Measurements from ENCODE around the gene TUBA3D.
"Not testable (repeated sequence)": the region's sequence is repeated elsewhere in the genome, so short reads cannot be mapped to it uniquely, and the experiment has no call there.

TUBA3D gene

DNA sequence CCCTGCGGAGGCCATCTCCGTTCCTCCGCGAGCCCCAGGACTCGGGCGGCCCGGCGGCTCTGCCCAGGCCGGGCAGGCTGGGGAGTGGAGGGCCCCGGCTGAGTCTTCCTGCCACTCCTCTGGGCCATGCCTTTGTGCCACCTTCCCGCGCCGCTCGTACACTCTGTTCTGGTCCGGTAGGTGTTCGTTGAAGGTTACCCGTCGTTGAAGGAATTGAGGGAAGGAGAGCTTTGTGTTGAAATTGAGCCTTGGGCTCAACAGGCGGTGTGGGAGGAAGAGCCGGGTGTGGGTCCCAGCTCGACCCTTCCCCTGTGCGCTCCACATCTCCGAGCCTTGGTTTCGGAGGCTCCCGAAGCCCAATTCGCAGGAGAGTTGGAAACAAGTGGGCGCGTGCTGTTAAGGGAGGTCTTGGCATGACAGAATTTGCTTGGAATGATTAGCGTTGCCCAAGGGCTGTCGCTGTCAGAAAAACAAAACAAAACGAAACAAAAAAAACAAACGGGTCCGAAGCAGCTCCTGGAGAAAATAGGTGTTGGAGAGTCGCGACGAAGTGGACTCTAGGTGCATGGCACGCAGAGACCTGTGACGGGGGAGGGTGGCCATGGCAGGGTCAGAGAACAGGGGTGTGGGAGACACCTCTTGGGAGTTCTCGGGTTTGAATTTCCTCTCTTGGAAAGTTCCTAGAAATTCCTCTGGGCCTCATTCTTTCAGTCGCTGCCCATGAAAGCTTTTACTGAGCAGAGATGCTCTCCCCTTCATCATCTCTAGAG is 17.5 kb downstream of the TUBA3D start:
- ChIA-PET POLR2A (interaction anchor here (0.9 to 1.3 kb wide), 3 partner anchors 9 to 189 kb away, joined by 3 to 6 read pairs (median 5); no protein-coding TSS in a partner anchor), CTCF (interaction anchor here (0.6 to 2.5 kb wide), 13 partner anchors 9 to 392 kb away, joined by 3 to 16 read pairs (median 3); partner anchors contain the start of gene CCDC74A)
- H3K9me3 ChIP-seq (ENCODE audit: control insufficient read depth, insufficient read depth, low read depth, low read length), result no peaks in the 10 kb centered on the region
- H3K4me1 ChIP-seq (ENCODE audit: control insufficient read depth, insufficient read depth, low read length), result 0 out of 2 replicates have a peak, but pooled peaks cover 2% of the 10 kb centered on the region
- H3K36me3 ChIP-seq (ENCODE audit: control insufficient read depth in 2 of 2, insufficient read depth in 1 of 2, low read length in 2 of 2), result peaks cover 0 to 43% of the 10 kb centered on the region in 2 experiments; a peak in 2 of 3 replicates
- H3K27ac ChIP-seq (ENCODE audit: extremely low read depth, low read depth, low read length), result peak overlapping the region; percentile 88
- no peak for TF ChIP-seq ZNF202 (tag by site-specific recombination; IDR thresholded peaks at IDR 0.05; ENCODE audit: borderline replicate concordance)
- TF ChIP-seq, protein P1, sequence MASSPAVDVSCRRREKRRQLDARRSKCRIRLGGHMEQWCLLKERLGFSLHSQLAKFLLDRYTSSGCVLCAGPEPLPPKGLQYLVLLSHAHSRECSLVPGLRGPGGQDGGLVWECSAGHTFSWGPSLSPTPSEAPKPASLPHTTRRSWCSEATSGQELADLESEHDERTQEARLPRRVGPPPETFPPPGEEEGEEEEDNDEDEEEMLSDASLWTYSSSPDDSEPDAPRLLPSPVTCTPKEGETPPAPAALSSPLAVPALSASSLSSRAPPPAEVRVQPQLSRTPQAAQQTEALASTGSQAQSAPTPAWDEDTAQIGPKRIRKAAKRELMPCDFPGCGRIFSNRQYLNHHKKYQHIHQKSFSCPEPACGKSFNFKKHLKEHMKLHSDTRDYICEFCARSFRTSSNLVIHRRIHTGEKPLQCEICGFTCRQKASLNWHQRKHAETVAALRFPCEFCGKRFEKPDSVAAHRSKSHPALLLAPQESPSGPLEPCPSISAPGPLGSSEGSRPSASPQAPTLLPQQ (tag by site-specific recombination; IDR thresholded peaks at IDR 0.05), result 0 out of 2 replicates have a peak, but pooled peaks have one; percentile 3
- peak overlapping the region; percentile 51 for H3K4me3 ChIP-seq (ENCODE audit: low read depth, low read length)

DNA sequence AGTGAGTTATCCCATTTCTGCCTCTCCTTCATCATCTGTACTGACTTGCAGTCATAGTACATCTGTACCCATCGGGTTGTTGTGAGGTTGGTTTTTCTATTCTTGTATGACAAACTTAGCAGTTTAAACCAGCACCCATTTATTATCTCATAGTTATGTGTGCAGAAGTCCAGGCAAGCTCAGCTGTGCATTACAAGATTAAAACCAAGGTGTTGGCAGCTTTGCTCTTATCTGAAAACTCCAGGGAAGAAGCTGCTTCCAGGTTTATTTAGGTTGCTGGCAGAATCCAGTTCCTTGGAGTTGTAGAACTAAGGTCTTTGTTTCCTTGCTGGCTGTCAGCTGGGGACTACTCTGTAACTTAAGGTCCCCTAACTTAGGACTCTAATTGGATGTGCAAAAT is 19.6 kb downstream of the TUBA3D start:
- H3K9me3 ChIP-seq (ENCODE audit: control insufficient read depth, insufficient read depth, low read depth, low read length); H3K4me1 ChIP-seq (ENCODE audit: control insufficient read depth, insufficient read depth, low read length); H3K27ac ChIP-seq (ENCODE audit: extremely low read depth, low read depth, low read length); POLR2A ChIA-PET; H3K4me3 ChIP-seq (ENCODE audit: low read depth, low read length): not testable (repeated sequence)
- CTCF ChIA-PET, result interaction anchor here (0.6 to 1.9 kb wide), 2 partner anchors 82 to 1007 kb away, joined by 3 to 7 read pairs; no protein-coding TSS in a partner anchor
- H3K36me3 ChIP-seq (ENCODE audit: control insufficient read depth in 2 of 2, insufficient read depth in 1 of 2, low read length in 2 of 2), result peaks cover 3 to 48% of the 10 kb centered on the region in 2 experiments; a peak in 1 of 3 replicates

DNA sequence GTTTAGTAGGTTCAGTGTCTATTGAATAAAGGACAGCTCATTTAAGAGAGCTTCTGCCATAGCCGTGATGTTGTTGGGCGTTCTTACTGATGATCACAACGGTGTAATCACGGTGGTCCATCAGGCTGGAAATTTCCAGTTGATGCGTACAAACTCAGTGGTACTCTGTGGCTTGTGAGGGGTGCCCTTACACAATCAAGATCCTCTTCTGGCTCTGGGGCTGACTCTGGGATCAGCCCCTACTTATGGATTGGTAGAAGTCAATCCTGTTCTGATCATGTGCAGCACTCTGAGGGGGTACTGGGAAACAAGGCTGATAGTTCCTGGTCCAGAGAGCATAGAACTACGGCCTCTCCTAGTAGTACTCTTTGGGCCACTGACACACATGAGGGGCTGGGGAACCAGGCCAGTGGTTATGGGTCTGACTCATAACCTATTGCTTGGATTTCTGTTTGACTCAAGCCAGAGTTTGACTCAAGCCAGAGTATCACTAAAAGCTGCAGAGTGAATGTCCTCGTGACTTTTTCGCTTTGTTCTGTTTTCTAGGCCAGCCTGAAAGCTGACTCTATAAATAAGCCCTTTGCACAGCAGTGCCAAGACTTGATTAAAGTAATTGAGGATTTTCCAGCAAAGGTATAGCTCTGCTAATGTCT is 22.5 kb downstream of the TUBA3D start:
- H3K27ac ChIP-seq (ENCODE audit: extremely low read depth, low read depth, low read length); H3K4me1 ChIP-seq (ENCODE audit: control insufficient read depth, insufficient read depth, low read length); CTCF ChIA-PET; POLR2A ChIA-PET; H3K4me3 ChIP-seq (ENCODE audit: low read depth, low read length); H3K9me3 ChIP-seq (ENCODE audit: control insufficient read depth, insufficient read depth, low read depth, low read length): not testable (repeated sequence)
- H3K36me3 ChIP-seq (ENCODE audit: control insufficient read depth in 2 of 2, insufficient read depth in 1 of 2, low read length in 2 of 2), result peaks cover 17 to 75% of the 10 kb centered on the region in 2 experiments; a peak in 2 of 3 replicates

DNA sequence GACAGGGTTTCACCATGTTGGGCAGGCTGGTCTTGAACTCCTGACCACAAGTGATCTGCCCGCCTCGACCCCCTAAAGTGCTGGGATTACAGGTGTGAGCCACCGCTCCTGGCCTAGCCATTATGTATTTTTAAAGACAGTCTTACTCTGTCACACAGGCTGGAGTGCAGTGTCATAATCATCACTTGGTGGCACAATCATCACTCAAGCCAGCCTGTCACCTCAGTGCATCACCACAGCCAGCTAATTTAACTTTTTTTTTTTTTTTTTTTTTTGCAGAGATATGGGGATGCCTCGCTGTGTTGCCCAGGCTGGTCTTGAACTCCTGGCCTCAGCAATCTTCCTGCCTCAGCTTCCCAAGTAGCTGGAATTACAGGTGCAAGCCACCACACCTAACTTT is 27.7 kb downstream of the TUBA3D start:
- H3K27ac ChIP-seq (ENCODE audit: extremely low read depth, low read depth, low read length); H3K9me3 ChIP-seq (ENCODE audit: control insufficient read depth, insufficient read depth, low read depth, low read length); POLR2A ChIA-PET; H3K4me1 ChIP-seq (ENCODE audit: control insufficient read depth, insufficient read depth, low read length); H3K4me3 ChIP-seq (ENCODE audit: low read depth, low read length): not testable (repeated sequence)
- peaks cover 40 to 98% of the 10 kb centered on the region in 2 experiments; a peak in 2 of 3 replicates for H3K36me3 ChIP-seq (ENCODE audit: control insufficient read depth in 2 of 2, insufficient read depth in 1 of 2, low read length in 2 of 2)
- CTCF ChIA-PET, result interaction anchor here (1.3 kb wide), 1 partner anchor 10 kb away, joined by 6 read pairs; no protein-coding TSS in a partner anchor

DNA sequence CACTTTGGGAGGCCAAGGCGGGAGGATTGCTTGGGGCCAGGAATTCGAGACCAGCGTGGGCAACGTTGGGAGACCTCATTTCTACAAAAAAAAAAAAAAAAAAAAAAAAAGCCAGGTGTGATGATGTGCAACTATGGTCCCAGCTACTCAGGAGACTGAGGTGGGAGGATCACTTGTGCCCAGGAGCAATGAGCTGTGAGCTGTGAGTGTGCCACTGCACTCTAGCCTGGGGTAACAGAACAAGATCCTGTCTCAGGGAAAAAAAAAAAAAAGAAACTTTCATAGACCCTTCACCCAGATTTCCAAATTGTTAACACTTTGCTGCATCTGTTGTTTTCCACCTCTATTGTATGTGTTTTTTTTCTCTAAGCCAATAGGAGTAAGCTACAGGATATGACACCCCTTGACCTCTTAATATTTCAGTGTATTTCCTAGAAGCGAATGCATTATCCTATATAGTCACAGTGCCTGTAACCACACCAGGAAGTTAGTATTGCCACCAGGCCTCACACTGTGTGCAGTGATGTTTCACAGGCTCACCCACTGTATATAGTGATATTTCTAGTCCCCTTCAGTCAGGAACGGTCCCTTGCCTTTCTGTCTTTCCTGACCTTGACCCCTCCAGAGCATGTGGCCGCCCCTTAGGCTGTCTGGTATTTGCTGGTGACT is 28.3 kb downstream of the TUBA3D start:
- POLR2A ChIA-PET; H3K9me3 ChIP-seq (ENCODE audit: control insufficient read depth, insufficient read depth, low read depth, low read length); H3K27ac ChIP-seq (ENCODE audit: extremely low read depth, low read depth, low read length); H3K4me1 ChIP-seq (ENCODE audit: control insufficient read depth, insufficient read depth, low read length); CTCF ChIA-PET; H3K4me3 ChIP-seq (ENCODE audit: low read depth, low read length): not testable (repeated sequence)
- H3K36me3 ChIP-seq (ENCODE audit: control insufficient read depth in 2 of 2, insufficient read depth in 1 of 2, low read length in 2 of 2), result peaks cover 37 to 98% of the 10 kb centered on the region in 2 experiments; a peak in 2 of 3 replicates

DNA sequence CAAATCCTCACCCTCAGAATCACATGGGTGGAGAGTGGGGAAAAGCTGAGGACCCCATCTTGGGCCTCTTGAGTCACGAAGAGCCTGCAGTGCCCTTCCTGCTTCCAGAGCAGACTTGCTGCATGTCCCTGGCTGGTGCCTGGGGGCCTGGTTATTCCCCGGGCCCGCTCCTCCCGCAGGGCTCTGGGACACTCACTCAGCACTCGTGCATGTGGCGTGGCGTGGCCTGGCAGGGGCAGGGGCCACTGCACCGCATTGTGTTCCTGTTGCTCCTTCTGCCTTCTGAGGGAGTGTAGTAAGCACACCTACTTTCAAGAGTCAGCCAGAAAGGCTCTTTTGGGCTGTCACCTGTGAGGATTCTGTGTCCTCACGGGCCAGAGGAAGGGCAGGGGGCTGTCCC is 33.7 kb downstream of the TUBA3D start:
- H3K9me3 ChIP-seq (ENCODE audit: control insufficient read depth, insufficient read depth, low read depth, low read length), result no peaks in the 10 kb centered on the region
- ChIA-PET POLR2A (no interaction called here), CTCF (no interaction called here)
- H3K4me3 ChIP-seq (ENCODE audit: low read depth, low read length), result no peak overlapping the region
- no peaks in the 10 kb centered on the region for H3K4me1 ChIP-seq (ENCODE audit: control insufficient read depth, insufficient read depth, low read length)
- no peak for TF ChIP-seq ZNF404 (tag by site-specific recombination; IDR thresholded peaks at IDR 0.05)
- H3K36me3 ChIP-seq (ENCODE audit: control insufficient read depth in 2 of 2, insufficient read depth in 1 of 2, low read length in 2 of 2), result peaks cover 15 to 84% of the 10 kb centered on the region in 2 experiments; a peak in 2 of 3 replicates
- H3K27ac ChIP-seq (ENCODE audit: extremely low read depth, low read depth, low read length), result no peak overlapping the region

DNA sequence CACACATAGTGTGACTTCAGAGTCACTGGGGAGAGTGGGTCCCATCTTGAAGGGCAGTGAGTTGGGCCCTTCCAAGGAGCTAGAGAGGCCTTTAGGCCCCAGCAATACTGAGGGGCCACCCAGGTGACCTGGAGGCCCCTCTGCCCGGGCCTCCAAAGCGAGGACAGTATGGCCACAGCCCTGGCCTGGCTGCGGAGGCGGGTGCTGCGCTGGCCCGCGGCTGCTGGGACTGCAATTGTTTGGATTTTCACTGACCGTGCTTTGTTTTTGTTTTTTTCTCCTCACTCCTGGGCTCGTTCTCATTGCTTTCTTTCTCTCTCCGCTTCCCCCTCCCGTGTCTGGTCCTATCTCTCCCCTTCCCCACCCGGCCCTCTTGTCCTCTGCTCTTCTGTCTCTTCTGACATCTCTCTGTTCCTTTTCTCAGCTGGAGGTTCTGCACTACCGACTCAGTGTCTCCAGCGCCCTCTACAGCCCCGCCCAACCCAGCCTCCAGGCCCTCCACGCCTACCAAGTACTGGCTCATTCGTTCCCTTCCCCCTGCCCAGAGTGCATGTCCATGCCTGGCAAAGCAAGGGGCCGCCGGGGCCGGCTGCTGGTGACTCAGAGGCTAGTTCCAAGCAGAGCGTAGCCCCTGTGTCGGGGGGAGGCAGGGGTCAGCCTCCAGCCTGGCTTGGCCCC is 35.5 kb downstream of the TUBA3D start:
- H3K4me1 ChIP-seq (ENCODE audit: control insufficient read depth, insufficient read depth, low read length); CTCF ChIA-PET; H3K27ac ChIP-seq (ENCODE audit: extremely low read depth, low read depth, low read length); H3K4me3 ChIP-seq (ENCODE audit: low read depth, low read length); H3K9me3 ChIP-seq (ENCODE audit: control insufficient read depth, insufficient read depth, low read depth, low read length): not testable (repeated sequence)
- POLR2A ChIA-PET, result interaction anchor here (0.6 kb wide), 1 partner anchor 97 kb away, joined by 5 read pairs; no protein-coding TSS in a partner anchor
- peaks cover 7 to 81% of the 10 kb centered on the region in 2 experiments; a peak in 2 of 3 replicates for H3K36me3 ChIP-seq (ENCODE audit: control insufficient read depth in 2 of 2, insufficient read depth in 1 of 2, low read length in 2 of 2)

DNA sequence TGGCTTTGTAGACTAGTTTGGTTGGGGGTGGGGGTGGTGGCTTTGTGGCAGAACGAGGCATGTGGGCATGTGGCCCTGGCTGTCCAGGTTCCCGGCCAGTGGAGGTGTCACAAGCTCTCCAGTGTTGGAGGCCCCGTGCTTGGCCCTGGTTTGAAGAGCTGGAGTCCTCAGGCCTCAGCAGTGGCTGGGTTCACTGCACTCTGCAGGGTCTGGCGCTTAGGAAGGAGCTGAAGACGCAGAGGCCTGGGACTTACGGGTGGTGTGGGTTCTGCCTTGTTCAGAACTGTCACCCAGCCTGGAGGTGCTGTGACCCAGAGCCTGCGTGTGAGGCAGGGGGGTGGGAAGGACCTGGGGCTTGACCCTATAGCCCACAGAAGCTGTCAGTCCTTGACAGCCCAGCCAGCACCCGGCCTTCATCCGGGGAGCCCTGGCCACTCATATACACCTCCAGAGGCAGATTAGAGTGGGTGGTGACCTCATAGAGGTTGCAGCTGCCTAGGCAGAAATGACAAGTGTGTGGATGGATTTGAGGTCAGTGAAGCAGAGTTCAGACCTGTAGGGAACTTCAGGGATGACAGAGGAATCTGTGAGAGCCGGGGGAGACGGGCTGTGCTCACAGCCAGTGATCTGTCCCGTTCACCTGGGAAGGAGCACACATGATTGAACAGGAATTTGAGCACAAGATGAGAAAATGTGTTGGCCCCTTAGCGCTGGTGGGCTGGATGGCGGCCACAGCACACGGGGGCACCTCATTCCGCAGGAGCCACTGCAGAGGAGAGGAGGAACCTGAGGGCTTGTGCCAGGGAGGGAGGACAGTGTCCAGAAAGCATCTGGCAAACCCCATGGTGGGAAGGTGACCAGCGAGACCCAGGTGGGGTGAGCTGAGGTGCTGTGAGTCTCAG is 36.3 kb downstream of the TUBA3D start:
- H3K9me3 ChIP-seq (ENCODE audit: control insufficient read depth, insufficient read depth, low read depth, low read length); H3K4me1 ChIP-seq (ENCODE audit: control insufficient read depth, insufficient read depth, low read length); H3K27ac ChIP-seq (ENCODE audit: extremely low read depth, low read depth, low read length); H3K4me3 ChIP-seq (ENCODE audit: low read depth, low read length); CTCF ChIA-PET: not testable (repeated sequence)
- POLR2A ChIA-PET, result interaction anchor here (0.6 kb wide), 1 partner anchor 98 kb away, joined by 5 read pairs; no protein-coding TSS in a partner anchor
- peaks cover 7 to 81% of the 10 kb centered on the region in 2 experiments; a peak in 2 of 3 replicates for H3K36me3 ChIP-seq (ENCODE audit: control insufficient read depth in 2 of 2, insufficient read depth in 1 of 2, low read length in 2 of 2)
